Measurements from ENCODE around the gene AATK. TPM values are rescaled to one million over a fixed set of nuclear protein-coding genes. Genes with fewer than 3 reads are reported as not detected.

The AATK gene
- total RNA-seq, 2 donors from 2014 or later = 3.3 to 4.3 TPM

DNA sequence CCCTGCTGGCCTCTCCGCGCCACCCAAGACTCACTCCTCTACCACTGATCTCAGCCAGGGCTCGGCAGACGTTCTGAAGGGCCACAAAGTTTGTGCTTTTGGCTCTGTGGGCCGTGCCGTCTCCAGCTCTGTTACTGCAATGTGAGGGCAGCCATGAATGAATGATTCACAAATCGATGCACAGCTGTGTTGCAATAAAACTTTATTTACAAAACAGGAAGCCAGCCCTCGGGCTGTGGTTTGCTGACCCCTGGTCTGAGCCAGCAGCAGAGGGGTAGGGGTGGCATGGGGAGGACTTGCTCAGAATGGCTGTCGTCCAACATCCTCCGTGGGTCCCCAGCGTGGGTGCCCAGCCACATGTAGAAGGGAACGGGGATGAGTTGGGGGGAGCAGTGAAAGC is 63.7 kb downstream of the AATK start:
- WGBS, 2 experiments (ENCODE audit: insufficient coverage in 1 of 2, insufficient read length in 1 of 2) = 93 to 95% methylated on average over 12 of the region's 12 CpGs
- Histone ChIP-seq H3K4me1 (ENCODE audit: control insufficient read depth, insufficient read depth, low read length) (peaks cover 3% of the 10 kb centered on the region), H3K27me3 (ENCODE audit: control insufficient read depth, insufficient read depth, low read length, poor library complexity, severe bottlenecking) (no peaks in the 10 kb centered on the region), H3K4me3 (ENCODE audit: low read length) (no peak overlapping the region), H3K9me3 (ENCODE audit: control insufficient read depth, low read length) (no peaks in the 10 kb centered on the region), H3K27ac (ENCODE audit: low read depth, low read length) (no peak overlapping the region), H3K9ac (ENCODE audit: extremely low read depth, low read length, poor library complexity, severe bottlenecking) (no peak overlapping the region), H3K36me3 (ENCODE audit: control insufficient read depth, insufficient read depth, low read length) (peaks cover 4% of the 10 kb centered on the region)
- Mint-ChIP-seq H3K27me3 (ENCODE audit: insufficient read depth) (no peaks in the 10 kb centered on the region), H3K36me3 (ENCODE audit: low read depth) (no peaks in the 10 kb centered on the region), H3K9me3 (no peaks in the 10 kb centered on the region), H3K27ac (no peak overlapping the region), H3K4me1 (peaks cover 1% of the 10 kb centered on the region), H3K4me3 (no peak overlapping the region)
- TF ChIP-seq, protein P1, sequence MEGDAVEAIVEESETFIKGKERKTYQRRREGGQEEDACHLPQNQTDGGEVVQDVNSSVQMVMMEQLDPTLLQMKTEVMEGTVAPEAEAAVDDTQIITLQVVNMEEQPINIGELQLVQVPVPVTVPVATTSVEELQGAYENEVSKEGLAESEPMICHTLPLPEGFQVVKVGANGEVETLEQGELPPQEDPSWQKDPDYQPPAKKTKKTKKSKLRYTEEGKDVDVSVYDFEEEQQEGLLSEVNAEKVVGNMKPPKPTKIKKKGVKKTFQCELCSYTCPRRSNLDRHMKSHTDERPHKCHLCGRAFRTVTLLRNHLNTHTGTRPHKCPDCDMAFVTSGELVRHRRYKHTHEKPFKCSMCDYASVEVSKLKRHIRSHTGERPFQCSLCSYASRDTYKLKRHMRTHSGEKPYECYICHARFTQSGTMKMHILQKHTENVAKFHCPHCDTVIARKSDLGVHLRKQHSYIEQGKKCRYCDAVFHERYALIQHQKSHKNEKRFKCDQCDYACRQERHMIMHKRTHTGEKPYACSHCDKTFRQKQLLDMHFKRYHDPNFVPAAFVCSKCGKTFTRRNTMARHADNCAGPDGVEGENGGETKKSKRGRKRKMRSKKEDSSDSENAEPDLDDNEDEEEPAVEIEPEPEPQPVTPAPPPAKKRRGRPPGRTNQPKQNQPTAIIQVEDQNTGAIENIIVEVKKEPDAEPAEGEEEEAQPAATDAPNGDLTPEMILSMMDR (conservative IDR thresholded peaks at IDR 0.05) = no peak
- DNase-seq = no peak

DNA sequence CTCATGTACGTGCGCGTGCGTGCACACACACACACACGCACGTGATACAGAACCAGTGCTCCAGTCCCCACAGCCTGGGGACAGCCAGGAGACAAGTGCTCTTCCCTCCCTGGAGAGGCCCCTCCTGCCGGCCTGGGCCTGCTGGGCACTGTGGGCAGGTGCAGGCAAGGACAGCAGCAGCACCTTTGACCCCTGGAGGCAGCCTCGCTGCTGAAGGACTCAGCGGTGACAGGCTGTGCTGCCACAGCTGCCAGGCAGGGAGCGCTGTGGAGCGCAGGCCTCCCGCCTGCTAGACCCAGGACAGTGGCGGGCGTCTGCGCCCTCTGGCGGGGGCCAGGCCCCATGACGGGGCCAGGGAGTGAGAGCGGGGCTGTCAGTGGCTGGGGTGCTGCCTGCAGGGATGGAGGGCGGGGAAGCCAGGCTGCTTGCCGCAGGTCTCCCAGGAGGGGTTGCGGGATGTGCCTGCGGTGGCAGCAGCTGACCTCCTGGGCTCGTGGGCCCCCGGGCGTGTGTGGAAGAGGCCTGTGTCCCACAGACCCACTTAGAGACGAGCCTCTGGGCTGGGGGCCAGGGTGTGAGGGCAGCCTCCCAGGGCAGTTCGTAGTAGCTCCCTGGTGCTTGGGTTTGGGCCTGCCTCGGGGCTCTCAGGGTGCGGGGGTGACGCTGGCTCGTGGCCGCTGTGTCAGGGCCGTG is 64.3 kb downstream of the AATK start:
- DNase-seq = peak; percentile 99
- H3K4me1 ChIP-seq (ENCODE audit: control insufficient read depth, insufficient read depth, low read length) = peaks cover 3% of the 10 kb centered on the region
- no peak overlapping the region for H3K4me3 Mint-ChIP-seq
- H3K9me3 ChIP-seq (ENCODE audit: control insufficient read depth, low read length) = no peaks in the 10 kb centered on the region
- 53 to 89% methylated on average over 17 to 33 of the region's 33 CpGs for WGBS, 2 experiments (ENCODE audit: insufficient coverage in 1 of 2, insufficient read length in 1 of 2)
- H3K4me1 Mint-ChIP-seq = peaks cover 4% of the 10 kb centered on the region
- no peaks in the 10 kb centered on the region for H3K9me3 Mint-ChIP-seq
- TF ChIP-seq, protein P1 (conservative IDR thresholded peaks at IDR 0.05) = peak; percentile 100
- H3K36me3 ChIP-seq (ENCODE audit: control insufficient read depth, insufficient read depth, low read length) = peaks cover 4% of the 10 kb centered on the region
- H3K36me3 Mint-ChIP-seq (ENCODE audit: low read depth) = no peaks in the 10 kb centered on the region
- H3K27ac Mint-ChIP-seq = no peak overlapping the region
- H3K27ac ChIP-seq (ENCODE audit: low read depth, low read length) = no peak overlapping the region
- no peaks in the 10 kb centered on the region for H3K27me3 ChIP-seq (ENCODE audit: control insufficient read depth, insufficient read depth, low read length, poor library complexity, severe bottlenecking)
- H3K4me3 ChIP-seq (ENCODE audit: low read length) = no peak overlapping the region
- no peak overlapping the region for H3K9ac ChIP-seq (ENCODE audit: extremely low read depth, low read length, poor library complexity, severe bottlenecking)
- no peaks in the 10 kb centered on the region for H3K27me3 Mint-ChIP-seq (ENCODE audit: insufficient read depth)

- Mint-ChIP-seq H3K36me3 (ENCODE audit: low read depth) (no peaks in the 10 kb centered on the region), H3K4me1 (peaks cover 8% of the 10 kb centered on the region)
- WGBS, 2 experiments (ENCODE audit: insufficient coverage in 1 of 2, insufficient read length in 1 of 2) = 88 to 96% methylated on average over 7 to 10 of the region's 10 CpGs
These were observed 65.4 kb downstream of the AATK start for GRCh38 chr17:81100668-81101067.

More at GRCh38 chr17:81100668-81101067, 65.4 kb downstream of the AATK start:
- TF ChIP-seq, protein P1 (conservative IDR thresholded peaks at IDR 0.05) = no peak
- no peaks in the 10 kb centered on the region for H3K27me3 Mint-ChIP-seq (ENCODE audit: insufficient read depth)
- Histone ChIP-seq H3K27ac (ENCODE audit: low read depth, low read length) (no peak overlapping the region), H3K36me3 (ENCODE audit: control insufficient read depth, insufficient read depth, low read length) (peaks cover 4% of the 10 kb centered on the region), H3K4me3 (ENCODE audit: low read length) (no peak overlapping the region), H3K9ac (ENCODE audit: extremely low read depth, low read length, poor library complexity, severe bottlenecking) (no peak overlapping the region), H3K9me3 (ENCODE audit: control insufficient read depth, low read length) (no peaks in the 10 kb centered on the region), H3K4me1 (ENCODE audit: control insufficient read depth, insufficient read depth, low read length) (peaks cover 3% of the 10 kb centered on the region), H3K27me3 (ENCODE audit: control insufficient read depth, insufficient read depth, low read length, poor library complexity, severe bottlenecking) (no peaks in the 10 kb centered on the region)
- no peaks in the 10 kb centered on the region for H3K9me3 Mint-ChIP-seq
- no peak overlapping the region for H3K4me3 Mint-ChIP-seq
- H3K27ac Mint-ChIP-seq = no peak overlapping the region
- DNase-seq = no peak
